ENCODE data around the gene NCKAP5.

NCKAP5 gene

GRCh38 chr2:133393895-133394294 lies 174.4 kb downstream of the NCKAP5 start:
- Histone ChIP-seq H3K36me3 (ENCODE audit: low read depth) (no peaks in the 10 kb centered on the region), H3K4me3 (ENCODE audit: severe bottlenecking) (no peak overlapping the region), H3K27me3 (ENCODE audit: insufficient read depth, poor library complexity, severe bottlenecking) (no peaks in the 10 kb centered on the region), H3K27ac (ENCODE audit: poor library complexity, severe bottlenecking) (no peak overlapping the region), H3K9me3 (ENCODE audit: severe bottlenecking) (no peaks in the 10 kb centered on the region), H3K4me1 (ENCODE audit: insufficient read depth, poor library complexity, severe bottlenecking) (no peaks in the 10 kb centered on the region)
- DNase-seq (ENCODE audit: low spot score) (no peak), ATAC-seq (ENCODE audit: low read depth) (no peak)
- no peak for TF ChIP-seq CTCF (IDR thresholded peaks at IDR 0.05; ENCODE audit: poor library complexity, severe bottlenecking)

GRCh38 chr2:133390156-133390555 lies 178.1 kb downstream of the NCKAP5 start:
- no peaks in the 10 kb centered on the region for H3K27me3 ChIP-seq (ENCODE audit: insufficient read depth, poor library complexity, severe bottlenecking)
- ATAC-seq (ENCODE audit: low read depth) (peak; percentile 55), DNase-seq (ENCODE audit: low spot score) (no peak)
- H3K4me1 ChIP-seq (ENCODE audit: insufficient read depth, poor library complexity, severe bottlenecking): no peaks in the 10 kb centered on the region
- H3K27ac ChIP-seq (ENCODE audit: poor library complexity, severe bottlenecking): peak overlapping the region; percentile 39
- H3K4me3 ChIP-seq (ENCODE audit: severe bottlenecking): no peak overlapping the region
- no peak for TF ChIP-seq CTCF (IDR thresholded peaks at IDR 0.05; ENCODE audit: poor library complexity, severe bottlenecking)
- no peaks in the 10 kb centered on the region for H3K36me3 ChIP-seq (ENCODE audit: low read depth)
- no peaks in the 10 kb centered on the region for H3K9me3 ChIP-seq (ENCODE audit: severe bottlenecking)

GRCh38 chr2:133389569-133389968 lies 178.7 kb downstream of the NCKAP5 start:
- H3K27ac ChIP-seq (ENCODE audit: poor library complexity, severe bottlenecking): peak overlapping the region; percentile 39
- H3K36me3 ChIP-seq (ENCODE audit: low read depth): no peaks in the 10 kb centered on the region
- no peak for DNase-seq (ENCODE audit: low spot score)
- no peaks in the 10 kb centered on the region for H3K27me3 ChIP-seq (ENCODE audit: insufficient read depth, poor library complexity, severe bottlenecking)
- no peak for TF ChIP-seq CTCF (IDR thresholded peaks at IDR 0.05; ENCODE audit: poor library complexity, severe bottlenecking)
- no peak overlapping the region for H3K4me3 ChIP-seq (ENCODE audit: severe bottlenecking)
- no peak for ATAC-seq (ENCODE audit: low read depth)
- no peaks in the 10 kb centered on the region for H3K9me3 ChIP-seq (ENCODE audit: severe bottlenecking)
- no peaks in the 10 kb centered on the region for H3K4me1 ChIP-seq (ENCODE audit: insufficient read depth, poor library complexity, severe bottlenecking)

DNA sequence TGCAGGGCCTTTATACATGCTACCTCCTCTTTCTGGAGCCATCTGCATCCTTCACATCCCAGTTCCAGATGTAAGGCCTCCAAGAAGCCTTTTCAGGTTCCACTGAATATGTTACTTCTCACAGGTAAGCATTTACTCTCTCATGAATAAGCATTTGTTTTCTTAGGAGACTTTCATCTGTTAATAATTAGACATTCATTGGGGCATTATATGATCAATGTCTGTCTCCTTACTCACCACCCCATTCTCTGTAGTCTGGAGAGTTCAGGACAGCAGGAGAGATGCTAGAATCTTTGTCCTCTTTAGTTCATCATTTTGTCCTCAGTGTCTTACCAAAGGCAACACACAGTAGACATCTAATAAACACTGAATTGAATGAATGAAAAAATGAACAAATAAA lies 185.7 kb downstream of the NCKAP5 start:
- H3K27ac ChIP-seq (ENCODE audit: poor library complexity, severe bottlenecking): no peak overlapping the region
- ATAC-seq (ENCODE audit: low read depth): no peak
- no peaks in the 10 kb centered on the region for H3K27me3 ChIP-seq (ENCODE audit: insufficient read depth, poor library complexity, severe bottlenecking)
- no peak overlapping the region for H3K4me3 ChIP-seq (ENCODE audit: severe bottlenecking)
- no peak for DNase-seq (ENCODE audit: low spot score)
- no peak for TF ChIP-seq CTCF (IDR thresholded peaks at IDR 0.05; ENCODE audit: poor library complexity, severe bottlenecking)
- H3K4me1 ChIP-seq (ENCODE audit: insufficient read depth, poor library complexity, severe bottlenecking): peaks cover 15% of the 10 kb centered on the region
- H3K36me3 ChIP-seq (ENCODE audit: low read depth): no peaks in the 10 kb centered on the region
- H3K9me3 ChIP-seq (ENCODE audit: severe bottlenecking): no peaks in the 10 kb centered on the region

DNA sequence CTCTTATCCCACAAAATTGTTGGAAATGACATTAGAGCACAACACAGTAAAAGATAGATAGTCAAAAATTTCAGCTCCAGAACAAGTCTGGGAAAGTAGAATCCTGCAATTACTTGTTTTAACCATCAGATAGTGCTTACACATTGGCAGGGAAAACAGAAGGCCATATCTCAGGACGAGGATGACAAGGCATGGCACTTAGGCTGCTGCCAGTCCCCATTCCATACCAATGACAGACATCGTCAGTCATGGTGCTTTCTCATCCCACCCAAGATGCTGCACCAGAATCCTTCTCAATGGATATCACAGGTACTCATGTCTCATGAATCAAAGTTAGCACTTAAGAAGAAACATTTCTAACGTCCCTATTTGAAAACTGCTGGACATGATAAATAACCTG lies 187.3 kb downstream of the NCKAP5 start:
- DNase-seq (ENCODE audit: low spot score) (no peak), ATAC-seq (ENCODE audit: low read depth) (no peak)
- no peaks in the 10 kb centered on the region for H3K36me3 ChIP-seq (ENCODE audit: low read depth)
- no peak overlapping the region for H3K27ac ChIP-seq (ENCODE audit: poor library complexity, severe bottlenecking)
- TF ChIP-seq CTCF (IDR thresholded peaks at IDR 0.05; ENCODE audit: poor library complexity, severe bottlenecking): no peak
- no peaks in the 10 kb centered on the region for H3K27me3 ChIP-seq (ENCODE audit: insufficient read depth, poor library complexity, severe bottlenecking)
- peaks cover 24% of the 10 kb centered on the region for H3K4me1 ChIP-seq (ENCODE audit: insufficient read depth, poor library complexity, severe bottlenecking)
- H3K4me3 ChIP-seq (ENCODE audit: severe bottlenecking): no peak overlapping the region
- no peaks in the 10 kb centered on the region for H3K9me3 ChIP-seq (ENCODE audit: severe bottlenecking)

Measured in RWPE2 (cell line).